Activated CD4-positive, alpha-beta memory T cell treated with anti-CD3 and anti-CD28 coated beads for 36 hours (primary cell): ENCODE results near the gene HELZ. TPM values are rescaled to one million over a fixed set of nuclear protein-coding genes. Genes with fewer than 3 reads are reported as not detected.

Source experiments
- CTCF ChIA-PET: fragments of 350-600 bp; sonication (Branson Sonifier 250); formaldehyde crosslinking; loops from one replicate; lab custom pipeline; 2021; ENCODE audit warnings: antibody characterized with exemption, inconsistent platforms; lab: Charles Lee
- POLR2A ChIA-PET: fragments of 350-600 bp; sonication (Branson Sonifier 250); formaldehyde crosslinking; loops from one replicate; lab custom pipeline; 2021; ENCODE audit warnings: antibody characterized with exemption; lab: Charles Lee
- DNase-seq: peaks from one replicate; pipeline ENCODE4 v3.0.0-alpha.2; 2020
- H3K27ac Mint-ChIP-seq: one replicate; pipeline ENCODE4 v1.8.0; 2021; ENCODE audit warnings: mixed read lengths
- H3K27me3 Mint-ChIP-seq: one replicate; pipeline ENCODE4 v1.8.0; 2021; ENCODE audit warnings: mixed read lengths
- H3K36me3 Mint-ChIP-seq: one replicate; pipeline ENCODE4 v1.8.0; 2021; ENCODE audit warnings: mixed read lengths
- H3K4me1 Mint-ChIP-seq: one replicate; pipeline ENCODE4 v1.8.0; 2021; ENCODE audit warnings: low read depth, mixed read lengths
- H3K4me3 Mint-ChIP-seq: one replicate; pipeline ENCODE4 v1.8.0; 2021; ENCODE audit warnings: mild to moderate bottlenecking, mixed read lengths
- H3K9me3 Mint-ChIP-seq: one replicate; pipeline ENCODE4 v1.8.0; 2021; ENCODE audit warnings: mixed read lengths
- intact Hi-C: fragments of 100-400 bp; cut with micrococcal nuclease; formaldehyde crosslinking; loops from one replicate; pipeline ENCODE4 v1.15.1; 2023
- total RNA-seq, 2 experiments: library from RNA; stranded (reverse); gene quantifications; one replicate each; pipeline ENCODE4 v1.2.3, GENCODE V29; 2021

HELZ gene
- total RNA-seq, 2 experiments from 2014 or later: 52.0 to 53.1 TPM

DNA sequence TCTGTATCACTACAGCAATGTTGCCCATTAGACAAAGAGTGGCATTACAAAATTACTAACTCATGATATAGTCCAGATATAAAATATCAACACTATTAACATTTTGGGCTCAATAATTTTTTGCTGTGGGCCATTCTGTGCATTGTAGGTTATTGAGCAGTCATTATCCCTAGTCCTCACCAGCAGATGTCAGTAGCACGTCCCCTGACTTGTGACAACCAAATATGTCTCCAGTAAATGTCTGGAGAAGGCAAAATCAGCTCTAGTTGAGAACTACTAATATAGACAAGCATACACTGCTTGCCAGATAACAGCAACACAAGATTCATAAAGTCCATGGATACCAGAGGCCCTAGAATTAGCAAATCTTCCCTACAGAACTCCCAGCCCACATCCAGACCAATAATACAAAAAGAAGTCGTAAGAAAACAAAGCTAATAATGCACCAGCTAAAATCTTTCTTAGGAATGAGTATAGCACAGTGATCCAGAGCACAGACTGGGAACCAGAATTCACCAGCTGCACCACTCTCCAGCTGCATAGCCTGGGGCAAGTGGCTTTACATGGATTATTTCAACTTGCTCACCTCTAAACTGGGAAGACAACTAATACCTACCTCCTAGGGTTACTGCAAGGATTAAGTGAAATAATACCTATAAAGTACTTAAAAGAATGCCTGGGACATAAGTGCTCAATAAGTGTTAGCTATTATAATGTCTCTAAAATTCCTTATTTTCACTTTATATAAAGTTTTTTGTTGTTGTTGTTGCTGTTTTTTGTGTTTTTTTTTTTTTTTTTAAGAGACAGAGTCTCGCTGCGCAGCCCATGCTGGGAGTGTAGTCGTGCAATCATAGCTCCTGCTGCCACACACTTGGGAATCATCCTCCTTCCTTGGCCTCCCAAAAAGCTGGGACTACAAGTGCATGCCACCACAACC, 23.7 kb downstream of the HELZ start:
- Mint-ChIP-seq H3K4me3 (no peak overlapping the region), H3K36me3 (peaks cover 14% of the 10 kb centered on the region), H3K4me1 (peaks cover 35% of the 10 kb centered on the region), H3K27me3 (no peaks in the 10 kb centered on the region), H3K9me3 (no peaks in the 10 kb centered on the region), H3K27ac (no peak overlapping the region)
- POLR2A ChIA-PET: no interaction called here
- intact Hi-C loops: loop anchor here (1.0 kb wide), 1 partner anchor 72 kb away; no protein-coding TSS in a partner anchor
- peak; percentile 34 for DNase-seq
- CTCF ChIA-PET: interaction anchor here (0.6 to 6.1 kb wide), 21 partner anchors 9 to 230 kb away, joined by 3 to 96 read pairs (median 3); no protein-coding TSS in a partner anchor

DNA sequence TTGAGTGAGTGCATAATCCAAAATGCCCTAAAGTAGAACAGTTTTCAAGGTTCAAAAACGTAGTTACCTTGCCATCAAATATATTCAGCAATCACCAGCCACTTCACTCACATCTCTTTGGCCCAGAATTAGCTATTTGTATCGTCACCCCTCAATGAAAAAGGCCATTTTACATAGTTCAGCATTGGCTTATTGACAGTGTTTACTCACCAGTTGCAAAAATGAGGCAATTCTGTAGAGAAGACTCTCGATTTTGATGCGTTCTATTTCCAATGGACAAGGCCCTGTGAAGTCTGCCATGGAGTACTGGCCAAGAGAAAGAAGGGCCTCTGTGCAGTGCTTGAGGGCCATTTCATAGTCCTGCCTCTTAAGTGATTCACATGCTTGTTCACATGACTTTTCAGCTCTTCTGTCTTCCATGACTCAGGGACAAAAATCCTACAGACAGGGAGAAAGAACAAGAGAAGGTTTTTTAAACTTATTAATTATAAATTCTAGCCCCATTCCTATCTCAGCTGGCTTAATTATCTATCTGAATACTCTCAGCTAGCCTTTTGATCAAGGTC, 26.5 kb downstream of the HELZ start:
- Mint-ChIP-seq H3K4me3 (no peak overlapping the region), H3K36me3 (peaks cover 13% of the 10 kb centered on the region), H3K9me3 (no peaks in the 10 kb centered on the region), H3K27ac (no peak overlapping the region), H3K27me3 (no peaks in the 10 kb centered on the region), H3K4me1 (peaks cover 21% of the 10 kb centered on the region)
- ChIA-PET POLR2A (no interaction called here), CTCF (interaction anchor here (1.2 kb wide), 1 partner anchor 18 kb away, joined by 7 read pairs; no protein-coding TSS in a partner anchor)
- intact Hi-C loops: no loop called here
- DNase-seq: no peak

DNA sequence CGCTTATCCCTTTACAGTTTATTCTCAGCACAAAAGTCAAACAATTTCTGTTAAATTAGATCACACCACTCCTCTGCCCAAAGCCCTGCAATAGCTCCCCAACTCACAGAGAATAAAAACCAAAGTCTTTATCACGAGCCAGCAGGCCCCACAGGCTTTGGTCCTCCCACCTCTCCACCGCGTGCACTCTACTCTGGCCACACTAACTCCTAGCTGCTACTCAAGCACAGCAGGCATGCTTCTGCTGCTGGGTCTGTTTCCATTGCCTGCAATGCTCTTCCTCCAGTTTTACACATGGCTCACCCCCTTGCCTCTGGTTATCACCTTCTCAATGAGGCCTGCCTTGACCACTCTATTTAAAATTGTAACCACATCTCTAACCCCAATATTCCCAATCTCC, 27.6 kb downstream of the HELZ start:
- DNase-seq: no peak
- H3K27ac Mint-ChIP-seq: no peak overlapping the region
- POLR2A ChIA-PET: no interaction called here

DNA sequence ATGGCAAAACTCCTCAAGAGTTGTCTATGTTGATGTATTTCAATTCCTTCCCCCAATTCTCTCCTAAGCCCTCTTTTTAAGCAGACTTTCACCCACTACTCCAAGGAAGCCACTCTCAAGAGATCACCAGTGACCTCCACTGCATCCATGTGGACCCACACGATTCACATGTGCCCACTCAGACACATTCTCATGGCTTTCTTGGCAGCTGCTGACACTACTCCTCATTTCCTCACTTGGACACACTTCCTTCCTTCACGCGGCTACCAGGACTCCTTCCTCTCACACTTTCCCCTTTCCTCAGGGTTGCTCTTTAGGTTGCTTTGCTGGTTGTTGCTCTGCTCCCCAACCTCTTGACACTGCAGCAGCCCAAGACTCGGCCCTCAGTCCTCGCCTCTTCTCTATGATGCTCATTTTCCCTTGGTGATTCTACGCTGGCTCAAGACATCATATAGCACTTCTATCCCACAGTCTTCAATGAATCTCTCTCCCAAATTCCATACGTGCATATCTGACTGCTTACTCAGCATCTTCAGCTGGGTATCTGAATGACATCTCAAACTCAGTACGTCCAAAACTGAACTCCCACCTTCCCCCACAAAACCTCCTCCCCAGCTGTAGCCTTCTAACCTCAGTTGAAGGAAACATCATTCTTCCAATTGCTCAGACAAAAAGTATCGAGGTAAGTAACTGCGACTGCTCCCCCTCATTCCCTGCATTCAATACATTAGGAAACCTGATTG, 28.2 kb downstream of the HELZ start:
- no peak overlapping the region for H3K27ac Mint-ChIP-seq
- no peak overlapping the region for H3K4me3 Mint-ChIP-seq
- H3K9me3 Mint-ChIP-seq: no peaks in the 10 kb centered on the region
- ChIA-PET CTCF (interaction anchor here (0.8 to 2.2 kb wide), 2 partner anchors 9 to 16 kb away, joined by 3 to 8 read pairs; no protein-coding TSS in a partner anchor), POLR2A (no interaction called here)
- peaks cover 12% of the 10 kb centered on the region for H3K4me1 Mint-ChIP-seq
- H3K27me3 Mint-ChIP-seq: no peaks in the 10 kb centered on the region
- DNase-seq: no peak
- intact Hi-C loops: no loop called here
- H3K36me3 Mint-ChIP-seq: peaks cover 17% of the 10 kb centered on the region

More for the DNA sequence above, 27.6 kb downstream of the HELZ start:
- no peaks in the 10 kb centered on the region for H3K27me3 Mint-ChIP-seq
- peaks cover 18% of the 10 kb centered on the region for H3K4me1 Mint-ChIP-seq
- peaks cover 16% of the 10 kb centered on the region for H3K36me3 Mint-ChIP-seq
- no peak overlapping the region for H3K4me3 Mint-ChIP-seq
- H3K9me3 Mint-ChIP-seq: no peaks in the 10 kb centered on the region
- CTCF ChIA-PET: no interaction called here
- intact Hi-C loops: no loop called here

DNA sequence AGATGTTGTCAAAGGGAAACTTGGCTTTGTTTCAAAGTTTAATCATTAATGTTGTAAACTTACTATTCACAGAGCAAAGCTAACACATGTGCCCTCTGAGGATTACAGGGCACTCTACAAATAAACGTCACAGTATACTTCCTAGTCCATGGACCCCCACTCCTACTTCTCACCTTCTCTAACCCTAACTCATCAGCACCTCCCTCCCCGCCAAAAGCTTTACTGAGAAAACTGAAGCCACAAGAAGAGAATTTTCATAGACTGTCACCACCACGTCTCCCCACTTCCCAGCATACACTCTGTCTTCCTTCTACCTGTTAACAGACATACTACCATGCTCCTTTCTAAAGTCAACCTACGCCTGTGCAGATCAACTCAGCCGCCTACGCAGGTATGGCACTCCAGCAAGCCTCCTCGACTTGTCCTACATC, 29.0 kb downstream of the HELZ start:
- intact Hi-C loops: no loop called here
- no peaks in the 10 kb centered on the region for H3K27me3 Mint-ChIP-seq
- H3K27ac Mint-ChIP-seq: no peak overlapping the region
- H3K36me3 Mint-ChIP-seq: peaks cover 17% of the 10 kb centered on the region
- H3K4me3 Mint-ChIP-seq: no peak overlapping the region
- CTCF ChIA-PET: interaction anchor here (0.8 to 2.2 kb wide), 3 partner anchors 8 to 78 kb away, joined by 3 to 8 read pairs (median 3); no protein-coding TSS in a partner anchor
- DNase-seq: no peak
- H3K9me3 Mint-ChIP-seq: no peaks in the 10 kb centered on the region
- POLR2A ChIA-PET: no interaction called here
- H3K4me1 Mint-ChIP-seq: peaks cover 9% of the 10 kb centered on the region

DNA sequence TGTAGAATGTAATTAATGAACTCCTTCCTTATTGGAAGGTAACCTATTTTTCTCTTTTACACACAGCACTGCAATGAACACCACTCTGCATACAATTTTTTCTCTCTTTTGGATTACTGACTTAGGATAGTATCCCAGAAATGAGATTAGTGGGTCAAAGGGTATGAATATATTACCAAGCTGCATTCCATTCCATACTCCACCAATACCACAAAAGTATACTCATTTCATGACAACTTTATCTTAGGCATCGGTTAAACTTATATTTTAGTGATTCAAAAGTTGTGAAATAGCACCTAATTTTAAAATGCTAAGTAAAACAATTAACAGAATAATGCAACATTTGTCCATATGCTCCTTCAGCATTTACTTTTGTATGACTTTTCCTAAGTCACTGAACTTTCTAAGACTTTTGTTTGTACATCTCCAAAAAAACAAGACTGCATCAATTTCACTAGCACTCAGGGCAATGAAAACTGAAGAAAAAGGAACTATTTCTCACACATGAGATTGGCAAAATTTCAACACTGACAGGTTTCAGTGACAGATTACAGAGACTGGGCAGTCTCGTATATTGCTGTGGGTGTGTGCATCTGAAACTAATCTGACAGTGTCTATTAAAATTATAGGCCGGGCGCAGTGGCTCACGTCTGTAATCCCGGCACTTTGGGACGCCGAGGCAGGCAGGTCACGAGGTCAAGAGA, 32.1 kb downstream of the HELZ start:
- Mint-ChIP-seq H3K36me3 (peaks cover 12% of the 10 kb centered on the region), H3K9me3 (no peaks in the 10 kb centered on the region), H3K27me3 (no peaks in the 10 kb centered on the region), H3K4me1 (peaks cover 12% of the 10 kb centered on the region), H3K27ac (no peak overlapping the region), H3K4me3 (no peak overlapping the region)
- no peak for DNase-seq
- ChIA-PET POLR2A (no interaction called here), CTCF (interaction anchor here (1.1 kb wide), 1 partner anchor 8 kb away, joined by 4 read pairs; no protein-coding TSS in a partner anchor)
- intact Hi-C loops: no loop called here

DNA sequence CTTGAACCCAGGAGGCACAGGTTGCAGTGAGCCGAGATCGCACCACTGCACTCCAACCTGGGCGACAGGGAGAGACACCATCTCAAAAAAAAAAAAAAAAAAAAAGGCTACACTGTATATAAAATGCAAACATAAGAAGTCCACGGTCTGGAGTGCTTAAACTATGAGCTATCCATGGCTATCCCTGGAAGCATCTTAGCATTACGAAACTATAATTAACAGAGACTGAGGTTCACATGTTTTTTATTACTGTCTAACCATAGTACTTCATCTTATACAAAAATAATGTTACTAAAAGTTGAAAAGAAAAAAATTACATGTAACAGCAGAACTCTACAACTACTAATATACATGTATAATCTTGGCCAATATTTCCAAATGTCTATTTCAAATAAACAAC, 32.8 kb downstream of the HELZ start:
- Mint-ChIP-seq H3K9me3 (no peaks in the 10 kb centered on the region), H3K27ac (no peak overlapping the region), H3K27me3 (no peaks in the 10 kb centered on the region), H3K36me3 (peaks cover 12% of the 10 kb centered on the region), H3K4me3 (no peak overlapping the region), H3K4me1 (peaks cover 12% of the 10 kb centered on the region)
- ChIA-PET CTCF (interaction anchor here (1.1 kb wide), 1 partner anchor 9 kb away, joined by 4 read pairs; no protein-coding TSS in a partner anchor), POLR2A (no interaction called here)
- intact Hi-C loops: no loop called here
- DNase-seq: no peak

DNA sequence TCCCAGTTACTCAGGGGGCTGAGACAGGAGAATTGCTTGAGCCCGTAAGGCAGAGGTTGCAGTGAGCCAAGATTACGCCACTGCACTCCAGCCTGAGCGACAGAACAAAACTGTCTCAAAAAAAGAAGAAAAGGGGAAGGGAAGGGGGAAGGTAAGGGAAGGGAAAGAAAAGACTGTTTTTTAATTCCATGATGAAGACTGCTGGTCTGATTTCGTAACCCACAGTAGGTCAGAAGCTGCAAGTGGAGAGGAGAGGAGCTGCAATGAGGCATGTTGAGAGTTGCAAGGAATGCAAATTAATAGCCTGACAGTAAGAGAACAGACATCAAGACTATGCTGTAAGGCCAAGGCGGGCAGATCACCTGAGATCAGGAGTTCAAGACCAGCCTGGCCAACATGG, 33.3 kb downstream of the HELZ start:
- CTCF ChIA-PET: interaction anchor here (1.1 kb wide), 1 partner anchor 9 kb away, joined by 4 read pairs; no protein-coding TSS in a partner anchor
- H3K4me1 Mint-ChIP-seq: peaks cover 12% of the 10 kb centered on the region
- peaks cover 12% of the 10 kb centered on the region for H3K36me3 Mint-ChIP-seq
- H3K27me3 Mint-ChIP-seq: no peaks in the 10 kb centered on the region
- intact Hi-C loops: no loop called here
- POLR2A ChIA-PET: no interaction called here
- no peaks in the 10 kb centered on the region for H3K9me3 Mint-ChIP-seq
- DNase-seq: no peak
- H3K27ac Mint-ChIP-seq: no peak overlapping the region
- no peak overlapping the region for H3K4me3 Mint-ChIP-seq

DNA sequence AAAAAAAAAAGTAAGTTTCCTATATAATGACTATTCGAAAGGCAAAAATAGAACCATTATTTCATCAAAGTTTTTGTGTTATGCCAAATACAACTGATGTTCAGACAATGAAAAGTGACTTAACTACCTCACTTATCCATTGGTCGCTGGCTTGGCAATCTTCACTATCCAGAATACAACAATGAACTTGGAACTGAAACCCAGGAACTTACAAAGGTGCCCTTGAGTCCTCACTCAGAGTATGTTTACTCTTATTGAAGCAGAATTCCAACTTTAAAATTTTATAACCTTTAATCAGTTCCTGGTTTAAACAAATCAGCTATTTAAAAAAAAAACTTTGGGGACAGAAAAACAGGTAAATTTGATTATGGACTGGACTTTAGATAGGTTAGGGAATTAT, 34.1 kb downstream of the HELZ start:
- peaks cover 12% of the 10 kb centered on the region for H3K36me3 Mint-ChIP-seq
- no peak overlapping the region for H3K4me3 Mint-ChIP-seq
- intact Hi-C loops: no loop called here
- ChIA-PET POLR2A (no interaction called here), CTCF (interaction anchor here (2.3 kb wide), 1 partner anchor 11 kb away, joined by 10 read pairs; no protein-coding TSS in a partner anchor)
- no peaks in the 10 kb centered on the region for H3K9me3 Mint-ChIP-seq
- DNase-seq: no peak
- H3K27me3 Mint-ChIP-seq: no peaks in the 10 kb centered on the region
- H3K27ac Mint-ChIP-seq: no peak overlapping the region
- H3K4me1 Mint-ChIP-seq: peaks cover 12% of the 10 kb centered on the region

DNA sequence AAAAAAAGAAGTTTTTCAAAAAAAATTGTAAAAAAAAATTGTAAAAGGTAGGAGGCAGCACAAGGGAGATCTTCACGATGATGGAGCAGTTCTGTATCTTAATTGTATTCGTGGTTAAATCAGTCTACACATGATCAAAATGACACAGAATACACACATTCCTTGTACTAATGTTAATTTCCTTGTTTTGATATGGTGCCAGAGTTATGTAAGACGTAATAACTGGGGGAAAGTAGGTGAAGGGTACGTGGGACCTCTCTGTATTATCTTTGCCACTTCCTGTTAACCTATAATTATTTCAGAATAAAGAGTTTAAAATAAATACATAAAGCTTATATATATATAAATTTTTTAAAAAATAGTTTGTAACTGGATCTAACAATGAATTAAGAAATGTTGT, 36.8 kb downstream of the HELZ start:
- no peak for DNase-seq
- Mint-ChIP-seq H3K9me3 (no peaks in the 10 kb centered on the region), H3K36me3 (peaks cover 5% of the 10 kb centered on the region), H3K4me3 (no peak overlapping the region), H3K27me3 (no peaks in the 10 kb centered on the region), H3K4me1 (peaks cover 21% of the 10 kb centered on the region), H3K27ac (no peak overlapping the region)
- ChIA-PET POLR2A (no interaction called here), CTCF (no interaction called here)
- intact Hi-C loops: no loop called here

DNA sequence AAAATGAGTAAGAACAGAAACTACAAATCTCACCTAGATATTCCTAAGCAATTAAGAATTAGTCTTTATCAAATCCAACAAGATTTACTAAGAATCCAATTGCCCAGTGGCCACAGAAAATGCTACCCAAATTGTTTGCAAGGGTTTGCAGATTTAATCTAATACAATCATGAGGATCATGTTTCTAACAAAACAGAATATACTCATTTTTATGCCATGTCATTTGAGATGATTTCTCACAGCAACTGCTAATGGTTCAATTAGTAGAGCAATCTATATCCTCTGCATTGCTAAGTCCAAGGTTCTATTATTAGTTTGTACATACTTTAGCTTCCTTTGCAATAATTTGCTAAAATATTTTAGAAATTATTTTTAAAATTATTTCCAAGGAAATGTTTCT, 41.2 kb downstream of the HELZ start:
- H3K4me3 Mint-ChIP-seq: no peak overlapping the region
- H3K36me3 Mint-ChIP-seq: peaks cover 22% of the 10 kb centered on the region
- H3K27me3 Mint-ChIP-seq: no peaks in the 10 kb centered on the region
- no peak for DNase-seq
- H3K9me3 Mint-ChIP-seq: no peaks in the 10 kb centered on the region
- H3K27ac Mint-ChIP-seq: no peak overlapping the region
- POLR2A ChIA-PET: no interaction called here
- peaks cover 13% of the 10 kb centered on the region for H3K4me1 Mint-ChIP-seq
- CTCF ChIA-PET: interaction anchor here (0.7 to 1.0 kb wide), 2 partner anchors 18 to 90 kb away, joined by 3 read pairs; no protein-coding TSS in a partner anchor
- intact Hi-C loops: no loop called here
